T-cell (primary cell): ENCODE data around the gene DSCAML1. TPM values are rescaled to one million over a fixed set of nuclear protein-coding genes. Genes with fewer than 3 reads are reported as not detected.
A peak's percentile ranks its signal among the peaks of the same experiment; 100 is the strongest.

Source experiments
- ATAC-seq, 4 experiments: fragments of 200-7000 bp in 3 of 4; fragments of 150-1000 bp in 1 of 4; cut with Tn5 transposase; replicated peaks in 1 of 4; 1 replicate in 3 of 4; 2 replicates in 1 of 4; pipeline ENCODE4 v1.10.0; 2021; ENCODE audit warnings: moderate library complexity in 3 of 4, mild to moderate bottlenecking in 2 of 4, moderate number of reproducible peaks in 1 of 4
- CTCF ChIA-PET, 2 donors: fragments of 300-600 bp; sonication (Branson Sonifier 250); formaldehyde crosslinking; loops; one replicate each; lab custom pipeline; 2022; ENCODE audit warnings: antibody characterized with exemption in 2 of 2; lab: Charles Lee
- POLR2A ChIA-PET, 2 donors: fragments of 300-600 bp; sonication (Branson Sonifier 250); formaldehyde crosslinking; loops; one replicate each; lab custom pipeline; 2022; ENCODE audit warnings: antibody characterized with exemption in 2 of 2; lab: Charles Lee
- DNase-seq, 35 experiments: peaks; one replicate each; pipeline versions ENCODE4 v3.0.0 to v3.0.0-alpha.2; 2013 to 2023
- H3K27ac ChIP-seq: one replicate; pipeline ENCODE4 v1.5.1; 2013; ENCODE audit warnings: low read length
- H3K27me3 ChIP-seq, 2 experiments: replicated peaks in 1 of 2; 1 replicate in 1 of 2; 2 replicates in 1 of 2; pipeline versions ENCODE4 v1.6.1 to v1.7.0; 2013; ENCODE audit warnings: low read length in 1 of 2, mixed read lengths in 1 of 2; ENCODE audit not compliant: control insufficient read depth in 2 of 2, insufficient read depth in 2 of 2; ENCODE audit errors: extremely low read depth in 1 of 2
- H3K36me3 ChIP-seq, 2 donors: 1 replicate in 1 of 2; 2 replicates in 1 of 2; pipeline versions ENCODE4 v1.6.1 to v1.7.0; 2013; ENCODE audit warnings: low read length in 1 of 2; ENCODE audit not compliant: control insufficient read depth in 2 of 2, insufficient read depth in 1 of 2; ENCODE audit errors: extremely low read depth in 1 of 2
- H3K4me1 ChIP-seq, 2 experiments: 1 replicate in 1 of 2; 2 replicates in 1 of 2; pipeline versions ENCODE4 v1.6.1 to v1.7.0; 2013; ENCODE audit warnings: low read length in 2 of 2, mixed read lengths in 1 of 2; ENCODE audit not compliant: insufficient read depth in 2 of 2, control insufficient read depth in 1 of 2; ENCODE audit errors: extremely low read depth in 1 of 2
- H3K4me3 ChIP-seq, 2 donors: 1 replicate in 1 of 2; 2 replicates in 1 of 2; pipeline versions ENCODE4 v1.5.1 to v1.7.0; 2013; ENCODE audit warnings: mild to moderate bottlenecking in 2 of 2, low read length in 1 of 2, moderate library complexity in 1 of 2; ENCODE audit not compliant: control insufficient read depth in 1 of 2; ENCODE audit errors: extremely low read depth in 1 of 2
- H3K9me3 ChIP-seq: 2 replicates; pipeline ENCODE4 v1.7.0; 2013
- H3K27ac Mint-ChIP-seq, 2 donors: one replicate each; pipeline ENCODE4 v1.8.0; 2020 to 2021; ENCODE audit warnings: mild to moderate bottlenecking in 2 of 2, mixed read lengths in 2 of 2
- H3K27me3 Mint-ChIP-seq, 2 donors: one replicate each; pipeline ENCODE4 v1.8.0; 2021 to 2022; ENCODE audit warnings: mixed read lengths in 2 of 2
- H3K36me3 Mint-ChIP-seq: one replicate; pipeline ENCODE4 v1.8.0; 2021; ENCODE audit warnings: mixed read lengths
- H3K4me1 Mint-ChIP-seq, 3 donors: one replicate each; pipeline ENCODE4 v1.8.0; 2020 to 2022; ENCODE audit warnings: mixed read lengths in 3 of 3, mild to moderate bottlenecking in 1 of 3
- H3K4me3 Mint-ChIP-seq, 3 donors: one replicate each; pipeline ENCODE4 v1.8.0; 2020 to 2022; ENCODE audit warnings: mild to moderate bottlenecking in 3 of 3, mixed read lengths in 3 of 3, moderate library complexity in 3 of 3
- H3K9me3 Mint-ChIP-seq, 3 donors: one replicate each; pipeline ENCODE4 v1.8.0; 2020 to 2022; ENCODE audit warnings: mixed read lengths in 3 of 3
- WGBS: methylation state at CpG from one replicate; pipeline ENCODE4 v1.1.5; 2013; ENCODE audit warnings: missing lambda C conversion rate; ENCODE audit not compliant: insufficient coverage; 5-methylcytosine and 5-hydroxymethylcytosine counted together
- total RNA-seq, 35 experiments: library from RNA in 6 of 35; stranded (reverse) in 6 of 35; fragments of 120-200 nt in 1 of 35; gene quantifications; one replicate each; pipeline versions ENCODE4 v1.2.1 to v1.2.4 and lab custom pipeline; 2013 to 2026

DSCAML1 gene
- total RNA-seq, 5 donors from 2014 or later (not counting 1 experiment from before 2014, with no cell fraction given) = 0.15 to 2.4 (median 0.96) TPM

DNA sequence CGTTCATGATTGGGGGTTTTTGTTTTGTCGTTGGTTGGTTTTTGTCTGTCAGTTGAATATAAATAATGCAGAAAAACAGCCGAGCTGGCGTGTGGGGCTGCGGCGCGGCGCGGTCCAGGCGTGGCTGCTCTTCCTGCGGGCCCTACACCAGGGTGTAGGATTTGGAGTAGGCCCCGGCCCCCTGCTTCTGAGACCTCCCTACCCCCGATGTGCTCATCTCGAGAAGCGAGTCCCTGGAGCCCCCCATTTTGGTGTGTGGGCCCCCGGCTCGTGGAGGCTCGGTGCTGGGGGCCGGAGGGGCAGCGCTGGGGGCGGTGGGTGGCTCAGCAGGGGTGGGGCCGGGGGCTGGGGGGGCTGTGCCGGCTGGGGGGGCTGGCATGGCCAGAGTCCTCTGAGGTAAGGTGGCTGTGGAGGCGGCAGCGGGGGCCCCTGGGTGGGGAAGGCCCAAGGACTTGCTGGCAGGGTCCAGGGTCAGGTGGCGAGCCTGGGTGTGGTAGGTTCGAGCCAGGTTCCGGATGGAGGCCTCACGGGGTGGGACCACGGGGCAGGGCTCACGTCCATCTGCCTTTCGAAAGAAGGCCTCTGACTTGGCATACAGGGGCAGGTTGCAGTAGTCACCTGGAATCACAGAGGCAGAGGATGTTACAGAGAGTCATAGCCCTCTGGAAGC is 368.7 kb downstream of the DSCAML1 start:
- Mint-ChIP-seq H3K27ac (no peak overlapping the region), H3K9me3 (no peaks in the 10 kb centered on the region), H3K27me3 (peaks cover 4 to 14% of the 10 kb centered on the region in 2 donors), H3K36me3 (no peaks in the 10 kb centered on the region), H3K4me3 (no peak overlapping the region), H3K4me1 (peaks cover 7 to 16% (median 10%) of the 10 kb centered on the region in 3 donors)
- DNase-seq (no peak), ATAC-seq (no peak)
- peaks cover 0 to 6% of the 10 kb centered on the region in 2 experiments for H3K4me1 ChIP-seq
- ChIA-PET CTCF (interaction anchor here in 1 of 2 donors (1.0 kb wide), 1 partner anchor 388 kb away, joined by 3 read pairs; no protein-coding TSS in a partner anchor), POLR2A (no interaction called here)
- H3K27me3 ChIP-seq = peaks cover 0 to 20% of the 10 kb centered on the region in 2 experiments
- H3K4me3 ChIP-seq = no peak overlapping the region
- no peak overlapping the region for H3K27ac ChIP-seq
- no peaks in the 10 kb centered on the region for H3K9me3 ChIP-seq
- no peaks in the 10 kb centered on the region for H3K36me3 ChIP-seq
- 86% methylated on average over 21 of the region's 32 CpGs for WGBS

DNA sequence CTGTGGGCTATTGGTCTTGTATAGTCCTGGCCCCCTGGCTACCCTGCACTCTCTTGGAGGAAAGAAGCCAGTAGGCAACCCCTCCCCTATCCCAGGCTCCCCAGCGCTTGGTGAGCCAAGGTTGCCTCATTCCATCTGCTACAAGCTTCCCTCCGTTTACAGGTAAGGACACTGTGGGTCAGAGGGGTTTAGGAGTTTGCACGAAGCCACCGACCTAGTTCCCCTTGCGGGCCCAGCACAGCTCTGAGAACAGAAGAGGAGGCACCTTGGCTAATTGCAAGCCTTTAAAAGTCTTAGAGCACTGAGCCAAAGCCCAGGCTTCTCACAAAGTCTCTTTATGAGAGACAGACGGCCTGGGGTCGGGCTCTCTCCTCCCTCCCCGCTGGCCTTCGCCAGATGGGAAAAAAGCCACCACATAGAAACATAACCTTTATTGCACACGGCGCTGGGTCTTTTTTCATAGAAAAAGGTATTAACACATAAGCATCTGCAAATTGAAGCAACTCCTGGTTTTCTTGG is 369.6 kb downstream of the DSCAML1 start:
- Histone ChIP-seq H3K9me3 (no peaks in the 10 kb centered on the region), H3K4me1 (peaks cover 0 to 6% of the 10 kb centered on the region in 2 experiments), H3K4me3 (no peak overlapping the region), H3K27ac (no peak overlapping the region), H3K27me3 (peaks cover 0 to 23% of the 10 kb centered on the region in 2 experiments), H3K36me3 (no peaks in the 10 kb centered on the region)
- Mint-ChIP-seq H3K4me3 (peak overlapping the region in 1 of 3 donors; percentile 20), H3K27me3 (peaks cover 4 to 14% of the 10 kb centered on the region in 2 donors), H3K9me3 (no peaks in the 10 kb centered on the region), H3K36me3 (no peaks in the 10 kb centered on the region), H3K27ac (no peak overlapping the region), H3K4me1 (peaks cover 7 to 16% (median 10%) of the 10 kb centered on the region in 3 donors)
- ATAC-seq = no peak
- DNase-seq = no peak
- WGBS = 85% methylated on average over 7 of the region's 11 CpGs
- CTCF ChIA-PET = no interaction called here
- POLR2A ChIA-PET = no interaction called here

DNA sequence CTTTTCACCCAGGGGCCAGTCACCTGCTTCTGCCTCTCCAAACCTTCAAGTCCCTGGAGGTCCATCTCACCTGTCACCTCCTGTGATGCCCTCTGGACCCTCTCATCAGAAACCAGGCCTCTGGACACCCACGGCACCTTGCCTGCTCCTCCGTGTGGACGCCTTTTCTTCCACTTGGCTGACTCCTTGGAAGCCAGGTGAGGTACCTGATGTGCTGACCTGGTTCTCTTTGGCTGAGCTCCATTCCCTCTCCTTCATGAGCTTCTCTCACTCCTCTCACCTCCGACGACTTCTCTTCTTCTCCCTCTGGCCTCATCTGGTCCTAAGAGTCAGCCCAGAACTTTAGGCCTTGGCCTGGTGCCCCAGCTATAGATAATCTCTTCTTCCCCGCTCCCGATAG is 370.1 kb downstream of the DSCAML1 start:
- ATAC-seq = no peak
- no peaks in the 10 kb centered on the region for H3K36me3 ChIP-seq
- WGBS = 88% methylated on average over 7 of the region's 7 CpGs
- no peak for DNase-seq
- peaks cover 6 to 14% of the 10 kb centered on the region in 2 donors for H3K27me3 Mint-ChIP-seq
- H3K27ac ChIP-seq = no peak overlapping the region
- peaks cover 0 to 23% of the 10 kb centered on the region in 2 experiments for H3K27me3 ChIP-seq
- H3K4me1 Mint-ChIP-seq = peaks cover 7 to 16% (median 10%) of the 10 kb centered on the region in 3 donors
- H3K9me3 Mint-ChIP-seq = no peaks in the 10 kb centered on the region
- ChIA-PET CTCF (no interaction called here), POLR2A (no interaction called here)
- H3K9me3 ChIP-seq = no peaks in the 10 kb centered on the region
- H3K36me3 Mint-ChIP-seq = no peaks in the 10 kb centered on the region
- H3K4me3 ChIP-seq = no peak overlapping the region
- H3K4me1 ChIP-seq = peaks cover 0 to 6% of the 10 kb centered on the region in 2 experiments
- peak overlapping the region in 1 of 3 donors; percentile 20 for H3K4me3 Mint-ChIP-seq
- no peak overlapping the region for H3K27ac Mint-ChIP-seq

DNA sequence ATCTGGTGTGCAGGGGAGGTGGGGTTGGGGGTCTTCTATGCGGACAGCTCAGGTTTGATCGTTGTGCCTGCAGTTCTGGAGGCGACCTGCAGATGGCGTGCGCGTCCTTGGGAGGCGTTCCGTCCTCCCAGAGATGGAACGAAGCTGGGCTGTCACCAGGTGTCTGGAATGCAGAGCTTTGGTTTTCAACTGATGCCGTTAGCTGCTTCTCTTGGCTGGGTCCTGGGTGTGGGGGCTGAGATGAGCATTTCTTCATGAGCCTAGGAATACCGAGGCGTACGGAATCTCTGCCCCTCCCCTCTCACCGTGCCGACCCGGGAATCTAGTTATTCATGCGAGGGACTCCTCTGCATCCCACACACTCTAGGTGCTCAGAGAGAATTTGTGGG is 370.7 kb downstream of the DSCAML1 start:
- peak overlapping the region in 2 of 3 donors; percentile 20 to 24 for H3K4me3 Mint-ChIP-seq
- WGBS = 4% methylated on average over 9 of the region's 17 CpGs
- ATAC-seq = peak in 3 of 4 experiments; percentile 44 to 63 (median 55)

DNA sequence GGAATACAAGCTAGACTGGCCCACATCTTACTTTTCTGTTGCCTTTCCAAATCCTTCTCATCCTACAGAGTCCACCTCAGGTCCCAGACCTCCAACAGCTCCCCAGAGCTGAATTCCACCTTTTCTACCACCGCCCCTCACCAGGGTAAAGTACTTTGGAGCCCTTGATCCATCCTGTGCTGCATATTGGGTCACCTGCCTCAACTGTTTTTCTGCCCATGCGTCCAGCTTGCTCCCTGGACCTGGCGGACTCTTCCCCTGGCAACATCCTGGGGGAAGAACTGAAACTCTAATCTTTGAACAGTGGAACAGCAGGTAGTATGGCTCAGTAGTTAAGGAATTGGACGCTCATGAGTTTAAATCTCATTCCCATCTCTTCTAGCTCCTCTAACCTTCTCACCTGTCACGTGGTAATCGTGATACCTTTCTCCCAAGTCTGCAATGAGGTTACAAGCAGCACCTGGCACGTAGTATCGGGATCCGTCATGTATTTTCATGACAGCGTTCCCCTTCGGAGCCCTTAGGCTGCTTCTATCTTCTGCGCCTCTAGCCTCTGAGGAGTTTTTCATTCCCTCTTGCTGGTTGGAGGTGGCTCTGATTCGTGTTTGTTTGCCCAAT is 371.2 kb downstream of the DSCAML1 start:
- H3K4me1 ChIP-seq = peaks cover 0 to 6% of the 10 kb centered on the region in 2 experiments
- Mint-ChIP-seq H3K4me1 (peaks cover 7 to 16% (median 10%) of the 10 kb centered on the region in 3 donors), H3K36me3 (no peaks in the 10 kb centered on the region), H3K27me3 (peaks cover 6 to 14% of the 10 kb centered on the region in 2 donors), H3K4me3 (no peak overlapping the region), H3K27ac (no peak overlapping the region), H3K9me3 (no peaks in the 10 kb centered on the region)
- WGBS = 58% methylated on average over 11 of the region's 13 CpGs
- H3K27ac ChIP-seq = no peak overlapping the region
- ATAC-seq (no peak), DNase-seq (no peak)
- no peaks in the 10 kb centered on the region for H3K9me3 ChIP-seq
- POLR2A ChIA-PET = interaction anchor here in 1 of 2 donors (0.5 kb wide), 1 partner anchor 628 kb away, joined by 3 read pairs; no protein-coding TSS in a partner anchor
- CTCF ChIA-PET = interaction anchor here (0.7 to 1.3 kb wide), 6 partner anchors 12 to 521 kb away, joined by 3 to 6 read pairs (median 4); no protein-coding TSS in a partner anchor
- H3K36me3 ChIP-seq = no peaks in the 10 kb centered on the region
- H3K27me3 ChIP-seq = peaks cover 0 to 20% of the 10 kb centered on the region in 2 experiments
- no peak overlapping the region for H3K4me3 ChIP-seq

More for the DNA sequence above, 370.7 kb downstream of the DSCAML1 start:
- Mint-ChIP-seq H3K9me3 (no peaks in the 10 kb centered on the region), H3K27me3 (peaks cover 6 to 14% of the 10 kb centered on the region in 2 donors), H3K27ac (no peak overlapping the region), H3K4me1 (peaks cover 7 to 16% (median 10%) of the 10 kb centered on the region in 3 donors), H3K36me3 (no peaks in the 10 kb centered on the region)
- H3K4me1 ChIP-seq = peaks cover 0 to 6% of the 10 kb centered on the region in 2 experiments
- H3K27ac ChIP-seq = no peak overlapping the region
- peak in 34 of 35 experiments; percentile 8 to 73 (median 48) for DNase-seq
- H3K36me3 ChIP-seq = no peaks in the 10 kb centered on the region
- CTCF ChIA-PET = interaction anchor here (0.5 to 1.3 kb wide), 7 partner anchors 13 to 1880 kb away, joined by 3 to 7 read pairs (median 4); no protein-coding TSS in a partner anchor
- H3K9me3 ChIP-seq = no peaks in the 10 kb centered on the region
- POLR2A ChIA-PET = interaction anchor here in 1 of 2 donors (0.5 kb wide), 1 partner anchor 627 kb away, joined by 3 read pairs; no protein-coding TSS in a partner anchor
- no peak overlapping the region for H3K4me3 ChIP-seq
- peaks cover 0 to 18% of the 10 kb centered on the region in 2 experiments for H3K27me3 ChIP-seq

DNA sequence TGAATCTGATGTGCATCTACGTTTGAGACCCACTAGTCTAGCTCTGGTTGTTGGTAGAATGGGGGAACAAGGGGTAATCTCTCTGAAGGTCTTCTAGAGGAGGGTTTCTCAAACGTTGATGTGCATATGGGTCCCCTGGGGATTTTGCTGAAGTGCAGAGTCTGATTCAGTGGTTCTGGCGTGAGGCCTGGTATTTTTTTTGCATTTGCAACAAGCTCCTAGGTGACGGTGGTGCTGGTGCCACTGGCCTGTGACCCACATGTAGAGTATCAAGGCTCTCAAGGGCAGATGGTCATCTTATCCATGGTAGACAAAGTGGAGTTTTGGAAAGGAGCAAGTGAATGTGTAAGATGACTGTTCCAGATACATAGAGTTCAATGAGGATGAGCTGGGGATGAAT is 372.2 kb downstream of the DSCAML1 start:
- CTCF ChIA-PET = interaction anchor here in 1 of 2 donors (0.7 kb wide), 1 partner anchor 637 kb away, joined by 7 read pairs; no protein-coding TSS in a partner anchor
- Histone ChIP-seq H3K27ac (no peak overlapping the region), H3K4me1 (peaks cover 0 to 6% of the 10 kb centered on the region in 2 experiments), H3K36me3 (no peaks in the 10 kb centered on the region), H3K4me3 (no peak overlapping the region), H3K27me3 (peaks cover 0 to 29% of the 10 kb centered on the region in 2 experiments), H3K9me3 (no peaks in the 10 kb centered on the region)
- Mint-ChIP-seq H3K36me3 (no peaks in the 10 kb centered on the region), H3K4me1 (peaks cover 7 to 16% (median 10%) of the 10 kb centered on the region in 3 donors), H3K27ac (no peak overlapping the region), H3K9me3 (no peaks in the 10 kb centered on the region), H3K4me3 (no peak overlapping the region), H3K27me3 (peaks cover 6 to 14% of the 10 kb centered on the region in 2 donors)
- ATAC-seq = no peak
- POLR2A ChIA-PET = no interaction called here
- no peak for DNase-seq
- WGBS = 73% methylated on average over 4 of the region's 4 CpGs
